GM18498 (cell line): ENCODE data around the gene WDR88.
"Not testable (repeated sequence)": the region's sequence is repeated elsewhere in the genome, so short reads cannot be mapped to it uniquely, and the experiment has no call there.

ENCODE experiments used
- ATAC-seq: cut with Tn5 transposase; IDR thresholded peaks from one replicate; pipeline ENCODE4 v1.9.1; 2021; ENCODE audit warnings: mild to moderate bottlenecking, moderate library complexity; ENCODE audit not compliant: unreplicated experiment

Gene WDR88

GRCh38 chr19:33168528-33168927, 36.6 kb downstream of the WDR88 start:
- ATAC-seq: no peak

- ATAC-seq: no peak
These were observed 39.4 kb downstream of the WDR88 start for GRCh38 chr19:33171222-33171795.

- ATAC-seq: no peak
These were observed 40.0 kb downstream of the WDR88 start for GRCh38 chr19:33171916-33172359.

GRCh38 chr19:33174186-33174585, 42.3 kb downstream of the WDR88 start:
- no peak for ATAC-seq

- ATAC-seq: no peak
These were observed 43.4 kb downstream of the WDR88 start for GRCh38 chr19:33175156-33175782.

- peak; percentile 5 for ATAC-seq
These were observed 44.2 kb downstream of the WDR88 start for GRCh38 chr19:33175886-33176669.

- peak; percentile 81 for ATAC-seq
These were observed 44.9 kb downstream of the WDR88 start for GRCh38 chr19:33176670-33177416.

- peak; percentile 28 for ATAC-seq
These were observed 45.6 kb downstream of the WDR88 start for GRCh38 chr19:33177417-33177979.

GRCh38 chr19:33186431-33187182, 54.7 kb downstream of the WDR88 start:
- ATAC-seq: no peak

- ATAC-seq: no peak
These were observed 55.2 kb downstream of the WDR88 start for GRCh38 chr19:33187183-33187540.

GRCh38 chr19:33189453-33189852, 57.5 kb downstream of the WDR88 start:
- ATAC-seq: no peak

GRCh38 chr19:33191092-33191491, 59.2 kb downstream of the WDR88 start:
- not testable (repeated sequence) for ATAC-seq

GRCh38 chr19:33191501-33191900, 59.6 kb downstream of the WDR88 start:
- ATAC-seq: no peak

GRCh38 chr19:33192010-33192409, 60.1 kb downstream of the WDR88 start:
- ATAC-seq: no peak

GRCh38 chr19:33193269-33193864, 61.5 kb downstream of the WDR88 start:
- no peak for ATAC-seq

- no peak for ATAC-seq
These were observed 62.0 kb downstream of the WDR88 start, which contains the start of gene LRP3 for GRCh38 chr19:33193865-33194362. LRP3 (plus strand) TSS chr19:33194330; CDS start chr19:33194786, 456 bp downstream.

GRCh38 chr19:33194532-33194885, 62.6 kb downstream of the WDR88 start:
- ATAC-seq: no peak

- no peak for ATAC-seq
These were observed 63.2 kb downstream of the WDR88 start for GRCh38 chr19:33194886-33195644.
